GM18508 (cell line): ENCODE results near the gene DEGS1.
"Not testable (repeated sequence)": the region's sequence is repeated elsewhere in the genome, so short reads cannot be mapped to it uniquely, and the experiment has no call there.

ENCODE experiments used
- ATAC-seq: cut with Tn5 transposase; IDR thresholded peaks from one replicate; pipeline ENCODE4 v1.9.1; 2021; ENCODE audit warnings: moderate number of reproducible peaks; ENCODE audit not compliant: insufficient read depth, unreplicated experiment

DEGS1 gene

GRCh38 chr1:224178894-224179293 lies 4.1 kb upstream of the DEGS1 start:
- no peak for ATAC-seq

GRCh38 chr1:224180783-224181452 lies 2.1 kb upstream of the DEGS1 start:
- ATAC-seq = no peak

- ATAC-seq = no peak
Observed at GRCh38 chr1:224181453-224181810, 1.6 kb upstream of the DEGS1 start.

- peak; percentile 50 for ATAC-seq
Observed at GRCh38 chr1:224182057-224182865, 779 bp upstream of the DEGS1 start.

GRCh38 chr1:224183591-224184312 lies 712 bp downstream of the DEGS1 start:
- peak; percentile 25 for ATAC-seq

GRCh38 chr1:224185208-224185607 lies 2.2 kb downstream of the DEGS1 start:
- no peak for ATAC-seq

- ATAC-seq = no peak
Observed at GRCh38 chr1:224188286-224188685, 5.2 kb downstream of the DEGS1 start.

GRCh38 chr1:224189561-224189960 lies 6.5 kb downstream of the DEGS1 start:
- ATAC-seq = no peak

- ATAC-seq = no peak
Observed at GRCh38 chr1:224192082-224192788, 9.2 kb downstream of the DEGS1 start.

- ATAC-seq = no peak
Observed at GRCh38 chr1:224193319-224193966, 10.4 kb downstream of the DEGS1 start.

GRCh38 chr1:224196813-224197600 lies 14.0 kb downstream of the DEGS1 start:
- ATAC-seq = no peak

- ATAC-seq = no peak
Observed at GRCh38 chr1:224198572-224198971, 15.5 kb downstream of the DEGS1 start.

GRCh38 chr1:224199679-224200078 lies 16.6 kb downstream of the DEGS1 start:
- no peak for ATAC-seq

- ATAC-seq = no peak
Observed at GRCh38 chr1:224201383-224201782, 18.3 kb downstream of the DEGS1 start.

- no peak for ATAC-seq
Observed at GRCh38 chr1:224201853-224202252, 18.8 kb downstream of the DEGS1 start.

- ATAC-seq = no peak
Observed at GRCh38 chr1:224203243-224204016, 20.4 kb downstream of the DEGS1 start.

- no peak for ATAC-seq
Observed at GRCh38 chr1:224205438-224205840, 22.4 kb downstream of the DEGS1 start.

GRCh38 chr1:224205931-224206538 lies 23.0 kb downstream of the DEGS1 start:
- not testable (repeated sequence) for ATAC-seq
